Measurements from ENCODE around the gene RPL38.

- TF ChIP-seq CTCF (conservative IDR thresholded peaks at IDR 0.05 in 1 of 2, IDR thresholded peaks at IDR 0.05 in 1 of 2; ENCODE audit: extremely low read depth in 1 of 2, insufficient read depth in 1 of 2, low read depth in 1 of 2, low read length in 2 of 2), result no peak
- no peak for TF ChIP-seq EZH2 (IDR thresholded peaks at IDR 0.05; ENCODE audit: borderline replicate concordance, low read length)
These were observed 33.8 kb downstream of the RPL38 start for GRCh38 chr17:74237321-74237720.
